ENCODE results near the gene FAF1. TPM values are rescaled to one million over a fixed set of nuclear protein-coding genes. Genes with fewer than 3 reads are reported as not detected.
A peak's percentile ranks its signal among the peaks of the same experiment; 100 is the strongest.

The FAF1 gene
- total and polyA plus RNA-seq, 2 of the 8 experiments (the other 6 are each of a cell fraction or from before 2014, with no cell fraction given), result 10.8 to 65.9 TPM

DNA sequence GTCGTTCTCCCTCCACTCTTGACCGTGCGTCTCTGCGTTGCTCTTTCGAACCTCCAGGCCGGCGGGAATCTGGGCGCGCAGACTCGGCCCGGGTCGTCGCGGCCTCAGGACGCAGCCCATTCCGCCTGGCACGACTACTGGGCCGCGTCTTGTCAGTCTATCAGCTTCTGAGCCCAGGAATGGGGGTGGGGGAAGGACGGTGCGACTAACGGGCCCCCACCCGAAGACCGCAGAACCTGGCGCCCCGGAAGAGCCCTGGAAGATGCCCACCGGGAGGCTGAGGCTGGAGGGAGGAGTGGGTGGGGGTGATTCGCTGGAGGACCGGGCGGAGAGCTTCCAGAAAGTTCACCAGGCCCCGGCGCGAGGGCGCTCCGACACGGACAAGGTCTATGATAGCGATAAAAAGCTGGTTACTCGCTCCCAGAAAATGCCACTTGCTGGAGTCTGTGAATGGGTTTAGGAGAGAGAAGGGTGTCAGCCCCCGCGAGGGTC, 535.1 kb downstream of the FAF1 start (continued):
- TF ChIP-seq, protein P1, sequence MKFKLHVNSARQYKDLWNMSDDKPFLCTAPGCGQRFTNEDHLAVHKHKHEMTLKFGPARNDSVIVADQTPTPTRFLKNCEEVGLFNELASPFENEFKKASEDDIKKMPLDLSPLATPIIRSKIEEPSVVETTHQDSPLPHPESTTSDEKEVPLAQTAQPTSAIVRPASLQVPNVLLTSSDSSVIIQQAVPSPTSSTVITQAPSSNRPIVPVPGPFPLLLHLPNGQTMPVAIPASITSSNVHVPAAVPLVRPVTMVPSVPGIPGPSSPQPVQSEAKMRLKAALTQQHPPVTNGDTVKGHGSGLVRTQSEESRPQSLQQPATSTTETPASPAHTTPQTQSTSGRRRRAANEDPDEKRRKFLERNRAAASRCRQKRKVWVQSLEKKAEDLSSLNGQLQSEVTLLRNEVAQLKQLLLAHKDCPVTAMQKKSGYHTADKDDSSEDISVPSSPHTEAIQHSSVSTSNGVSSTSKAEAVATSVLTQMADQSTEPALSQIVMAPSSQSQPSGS (IDR thresholded peaks at IDR 0.05; ENCODE audit: low read length), result no peak
- TF ChIP-seq TEAD4 (IDR thresholded peaks at IDR 0.05; ENCODE audit: low read depth, low read length) (no peak), RFX5 (IDR thresholded peaks at IDR 0.05; ENCODE audit: borderline replicate concordance, low read depth, low read length) (no peak), CEBPB (IDR thresholded peaks at IDR 0.05; ENCODE audit: low read depth, low read length) (no peak), BACH1 (IDR thresholded peaks at IDR 0.05; ENCODE audit: low read length) (no peak), TBP (IDR thresholded peaks at IDR 0.05; ENCODE audit: low read depth, low read length) (no peak), POLR2AphosphoS5 (IDR thresholded peaks at IDR 0.05; ENCODE audit: low read depth, low read length) (no peak), EGR1 (IDR thresholded peaks at IDR 0.05; ENCODE audit: borderline replicate concordance, low read depth, low read length) (no peak), SAP30 (IDR thresholded peaks at IDR 0.05; ENCODE audit: insufficient read depth, insufficient replicate concordance, low read length) (no peak), ASH2L (IDR thresholded peaks at IDR 0.05; ENCODE audit: low read length) (no peak), TAF7 (optimal IDR thresholded peaks at IDR 0.05; ENCODE audit: borderline replicate concordance, low read depth, low read length) (no peak), NANOG (IDR thresholded peaks at IDR 0.05; ENCODE audit: insufficient read depth, low read depth, low read length, poor library complexity, severe bottlenecking) (no peak), CTBP2 (IDR thresholded peaks at IDR 0.05; ENCODE audit: borderline replicate concordance, insufficient read depth, insufficient read length, low read length) (peak; percentile 16), SIRT6 (IDR thresholded peaks at IDR 0.05; ENCODE audit: low read length) (no peak), RAD21 (IDR thresholded peaks at IDR 0.05 in 1 of 2, conservative IDR thresholded peaks at IDR 0.05 in 1 of 2; ENCODE audit: low read depth in 2 of 2, low read length in 2 of 2) (no peak), GTF2F1 (IDR thresholded peaks at IDR 0.05; ENCODE audit: borderline replicate concordance, low read depth, low read length) (no peak), KDM4A (IDR thresholded peaks at IDR 0.05; ENCODE audit: low read depth, low read length, severe bottlenecking) (peak; percentile 35), PHF8 (conservative IDR thresholded peaks at IDR 0.05; ENCODE audit: low read depth, low read length) (no peak), SP2 (IDR thresholded peaks at IDR 0.05; ENCODE audit: low read length) (no peak), SRF (IDR thresholded peaks at IDR 0.05; ENCODE audit: low read depth, low read length) (no peak)
- TF ChIP-seq, protein P2, sequence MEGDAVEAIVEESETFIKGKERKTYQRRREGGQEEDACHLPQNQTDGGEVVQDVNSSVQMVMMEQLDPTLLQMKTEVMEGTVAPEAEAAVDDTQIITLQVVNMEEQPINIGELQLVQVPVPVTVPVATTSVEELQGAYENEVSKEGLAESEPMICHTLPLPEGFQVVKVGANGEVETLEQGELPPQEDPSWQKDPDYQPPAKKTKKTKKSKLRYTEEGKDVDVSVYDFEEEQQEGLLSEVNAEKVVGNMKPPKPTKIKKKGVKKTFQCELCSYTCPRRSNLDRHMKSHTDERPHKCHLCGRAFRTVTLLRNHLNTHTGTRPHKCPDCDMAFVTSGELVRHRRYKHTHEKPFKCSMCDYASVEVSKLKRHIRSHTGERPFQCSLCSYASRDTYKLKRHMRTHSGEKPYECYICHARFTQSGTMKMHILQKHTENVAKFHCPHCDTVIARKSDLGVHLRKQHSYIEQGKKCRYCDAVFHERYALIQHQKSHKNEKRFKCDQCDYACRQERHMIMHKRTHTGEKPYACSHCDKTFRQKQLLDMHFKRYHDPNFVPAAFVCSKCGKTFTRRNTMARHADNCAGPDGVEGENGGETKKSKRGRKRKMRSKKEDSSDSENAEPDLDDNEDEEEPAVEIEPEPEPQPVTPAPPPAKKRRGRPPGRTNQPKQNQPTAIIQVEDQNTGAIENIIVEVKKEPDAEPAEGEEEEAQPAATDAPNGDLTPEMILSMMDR (IDR thresholded peaks at IDR 0.05; ENCODE audit: control extremely low read depth in 1 of 3, insufficient read depth in 1 of 3, low read depth in 1 of 3, low read length in 3 of 3), result no peak

All from H1 (cell line).